Epidermal melanocyte (primary cell): ENCODE measurements around the gene MGAM2.

Source experiments
- DNase-seq: peaks from one replicate; pipeline ENCODE4 v3.0.0; 2011; ENCODE audit warnings: low spot score; ENCODE audit not compliant: insufficient read length

The MGAM2 gene

DNA sequence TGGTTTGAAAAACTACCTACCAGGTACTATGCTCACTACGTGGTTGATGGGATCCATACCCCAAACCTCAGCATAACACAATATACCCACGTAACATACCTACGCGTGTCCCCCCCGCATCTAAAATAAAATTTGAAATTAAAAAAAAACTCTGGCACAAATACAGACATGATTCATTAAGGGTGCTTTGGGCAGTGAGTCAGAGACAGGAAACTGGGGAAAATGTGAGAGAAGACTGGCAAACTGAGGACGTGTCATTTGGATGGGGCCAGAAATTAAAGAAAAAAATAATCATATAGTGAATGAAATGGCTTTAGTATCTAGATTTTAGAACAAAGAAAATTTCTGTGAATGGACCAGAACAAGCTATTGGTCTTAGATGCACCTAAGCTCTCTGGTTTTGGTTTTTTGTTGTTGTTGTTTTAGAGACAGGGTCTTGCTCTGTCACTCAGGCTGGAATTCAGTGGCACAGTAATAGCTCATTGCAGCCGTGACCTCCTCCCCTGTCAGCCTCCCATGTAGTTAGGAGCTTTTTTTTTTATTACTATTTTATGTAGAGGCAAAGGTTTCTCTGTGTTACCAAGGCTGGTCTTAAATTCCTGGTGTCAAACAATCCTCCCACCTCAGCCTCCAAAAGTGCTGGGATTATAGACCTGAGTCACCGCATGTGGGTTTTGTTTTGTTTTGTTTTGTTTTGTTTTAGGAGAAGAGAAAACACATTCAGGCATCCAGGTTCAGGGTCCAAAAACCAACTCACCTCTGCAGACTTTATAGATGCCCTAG, 152.3 kb downstream of the MGAM2 start:
- DNase-seq: no peak
